Measurements from ENCODE around the gene SLC9B2.

DNA sequence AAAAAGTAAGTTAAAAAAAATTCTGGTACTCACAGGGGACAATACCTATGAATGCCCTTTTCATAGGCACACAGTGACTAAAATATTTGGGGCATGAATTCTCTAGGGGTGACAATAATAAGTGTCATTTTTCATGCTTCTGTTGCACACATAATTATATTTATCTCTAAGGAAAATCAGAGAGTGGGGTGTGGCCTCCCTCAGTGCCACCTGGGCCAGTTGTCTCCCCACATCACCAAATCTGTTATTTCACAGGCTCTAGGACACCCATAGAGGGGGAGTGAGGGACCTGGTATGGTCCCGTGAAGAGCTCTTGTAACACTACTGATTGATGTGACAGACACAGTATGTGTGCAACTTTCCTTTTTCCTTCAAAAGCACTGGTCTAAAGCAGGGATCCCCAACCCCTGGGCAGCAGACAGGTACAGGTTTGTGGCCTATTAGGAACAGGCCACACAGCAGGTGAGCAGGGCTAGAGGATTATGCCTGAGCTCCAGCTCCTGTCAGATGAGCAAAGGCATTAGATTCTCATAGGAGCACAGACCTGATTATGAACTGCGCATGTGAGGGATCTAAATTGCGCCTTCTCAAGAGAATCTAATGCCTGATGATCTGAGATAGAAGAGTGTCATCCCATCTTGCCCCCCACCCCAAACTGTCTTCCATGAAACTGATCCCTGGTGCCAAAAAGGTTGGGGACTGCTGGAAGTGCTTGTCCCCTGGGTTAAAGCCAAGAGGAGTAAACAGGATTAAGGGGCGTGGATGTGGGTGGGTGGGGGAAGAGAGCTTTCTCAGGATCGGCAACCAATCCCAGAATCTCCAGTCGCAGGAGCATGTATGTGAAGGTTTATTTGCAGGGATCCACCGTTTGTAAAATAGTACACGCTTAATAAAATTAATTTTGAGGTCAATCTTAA, 57.9 kb downstream of the SLC9B2 start:
- TF ChIP-seq EZH2 (IDR thresholded peaks at IDR 0.05) (no peak), EZH2phosphoT487 (IDR thresholded peaks at IDR 0.05) (no peak)
- TF ChIP-seq, protein P1, sequence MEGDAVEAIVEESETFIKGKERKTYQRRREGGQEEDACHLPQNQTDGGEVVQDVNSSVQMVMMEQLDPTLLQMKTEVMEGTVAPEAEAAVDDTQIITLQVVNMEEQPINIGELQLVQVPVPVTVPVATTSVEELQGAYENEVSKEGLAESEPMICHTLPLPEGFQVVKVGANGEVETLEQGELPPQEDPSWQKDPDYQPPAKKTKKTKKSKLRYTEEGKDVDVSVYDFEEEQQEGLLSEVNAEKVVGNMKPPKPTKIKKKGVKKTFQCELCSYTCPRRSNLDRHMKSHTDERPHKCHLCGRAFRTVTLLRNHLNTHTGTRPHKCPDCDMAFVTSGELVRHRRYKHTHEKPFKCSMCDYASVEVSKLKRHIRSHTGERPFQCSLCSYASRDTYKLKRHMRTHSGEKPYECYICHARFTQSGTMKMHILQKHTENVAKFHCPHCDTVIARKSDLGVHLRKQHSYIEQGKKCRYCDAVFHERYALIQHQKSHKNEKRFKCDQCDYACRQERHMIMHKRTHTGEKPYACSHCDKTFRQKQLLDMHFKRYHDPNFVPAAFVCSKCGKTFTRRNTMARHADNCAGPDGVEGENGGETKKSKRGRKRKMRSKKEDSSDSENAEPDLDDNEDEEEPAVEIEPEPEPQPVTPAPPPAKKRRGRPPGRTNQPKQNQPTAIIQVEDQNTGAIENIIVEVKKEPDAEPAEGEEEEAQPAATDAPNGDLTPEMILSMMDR (IDR thresholded peaks at IDR 0.05) = no peak

Data from neural progenitor cell (in vitro differentiated cells).